Ovary (tissue), 3 donors: ENCODE measurements around the gene FAM170B.

Source experiments
- POLR2A ChIP-seq: fragments of 450-650 bp; IDR thresholded peaks from one replicate; pipeline ENCODE4 v1.6.1; 2017; ENCODE audit warnings: antibody characterized with exemption, mild to moderate bottlenecking, moderate library complexity
- TF ChIP-seq, protein P1 (sequence below), 3 donors: fragments of 450-650 bp in 2 of 3; fragments of 200-600 bp in 1 of 3; IDR thresholded peaks; one replicate each; pipeline versions ENCODE4 v1.5.1 to v1.8.0; 2016 to 2022; ENCODE audit warnings: antibody characterized with exemption in 3 of 3, mild to moderate bottlenecking in 1 of 3
- donor health status: DM: no; HTN: no; CAD: no.

DNA sequence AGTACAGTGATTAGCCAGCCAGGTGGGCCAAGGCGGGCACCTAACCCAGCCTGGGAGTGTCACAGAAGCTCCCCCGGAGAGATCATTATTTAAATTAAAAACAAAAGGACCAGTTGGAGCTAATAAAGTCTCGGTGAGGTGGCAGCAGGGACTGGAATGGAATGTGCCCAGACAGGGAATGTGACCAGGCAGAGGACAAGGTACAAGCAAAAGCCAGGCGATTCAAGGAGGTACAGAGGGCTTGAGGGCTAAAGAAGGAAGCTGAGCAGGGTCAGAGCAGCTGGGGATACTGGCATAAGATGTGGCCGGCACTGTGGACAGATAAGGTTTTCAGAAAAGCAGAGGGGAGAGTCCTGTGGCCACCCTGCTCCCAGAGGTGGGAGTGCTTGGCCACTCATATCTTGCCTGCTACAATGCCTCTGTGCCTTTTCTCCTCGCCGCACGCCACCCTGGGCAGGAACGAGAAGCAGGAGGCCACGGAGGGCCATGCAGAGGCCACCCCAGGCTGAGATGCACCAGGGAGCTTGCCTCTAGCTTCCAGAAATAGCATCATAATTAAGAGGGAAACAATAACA is 41.2 kb upstream of the FAM170B start:
- TF ChIP-seq, protein P1, sequence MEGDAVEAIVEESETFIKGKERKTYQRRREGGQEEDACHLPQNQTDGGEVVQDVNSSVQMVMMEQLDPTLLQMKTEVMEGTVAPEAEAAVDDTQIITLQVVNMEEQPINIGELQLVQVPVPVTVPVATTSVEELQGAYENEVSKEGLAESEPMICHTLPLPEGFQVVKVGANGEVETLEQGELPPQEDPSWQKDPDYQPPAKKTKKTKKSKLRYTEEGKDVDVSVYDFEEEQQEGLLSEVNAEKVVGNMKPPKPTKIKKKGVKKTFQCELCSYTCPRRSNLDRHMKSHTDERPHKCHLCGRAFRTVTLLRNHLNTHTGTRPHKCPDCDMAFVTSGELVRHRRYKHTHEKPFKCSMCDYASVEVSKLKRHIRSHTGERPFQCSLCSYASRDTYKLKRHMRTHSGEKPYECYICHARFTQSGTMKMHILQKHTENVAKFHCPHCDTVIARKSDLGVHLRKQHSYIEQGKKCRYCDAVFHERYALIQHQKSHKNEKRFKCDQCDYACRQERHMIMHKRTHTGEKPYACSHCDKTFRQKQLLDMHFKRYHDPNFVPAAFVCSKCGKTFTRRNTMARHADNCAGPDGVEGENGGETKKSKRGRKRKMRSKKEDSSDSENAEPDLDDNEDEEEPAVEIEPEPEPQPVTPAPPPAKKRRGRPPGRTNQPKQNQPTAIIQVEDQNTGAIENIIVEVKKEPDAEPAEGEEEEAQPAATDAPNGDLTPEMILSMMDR (IDR thresholded peaks at IDR 0.05): no peak
- TF ChIP-seq POLR2A: no peak
